Activated B cell treated with CpG ODN at 0.5 μM for 24 hours (primary cell): ENCODE data around the gene YBX3. TPM values are rescaled to one million over a fixed set of nuclear protein-coding genes. Genes with fewer than 3 reads are reported as not detected.

Experiments used
- ATAC-seq: fragments of 200-7000 bp; cut with Tn5 transposase; one replicate; pipeline ENCODE4 v1.10.0; 2021; ENCODE audit warnings: low read depth, mild to moderate bottlenecking, moderate library complexity
- CTCF ChIA-PET: fragments of 350-600 bp; sonication (Branson Sonifier 250); formaldehyde crosslinking; loops from one replicate; lab custom pipeline; 2021; ENCODE audit warnings: antibody characterized with exemption; lab: Charles Lee
- POLR2A ChIA-PET: fragments of 350-600 bp; sonication (Branson Sonifier 250); formaldehyde crosslinking; loops from one replicate; lab custom pipeline; 2021; ENCODE audit warnings: antibody characterized with exemption; lab: Charles Lee
- DNase-seq: peaks from one replicate; pipeline ENCODE4 v3.0.0; 2022
- H3K27ac Mint-ChIP-seq: one replicate; pipeline ENCODE4 v1.8.0; 2020; ENCODE audit warnings: mixed read lengths
- H3K27me3 Mint-ChIP-seq: one replicate; pipeline ENCODE4 v1.8.0; 2021; ENCODE audit warnings: mixed read lengths
- H3K36me3 Mint-ChIP-seq: one replicate; pipeline ENCODE4 v1.8.0; 2021; ENCODE audit warnings: low read depth, mixed read lengths
- H3K4me1 Mint-ChIP-seq: one replicate; pipeline ENCODE4 v1.8.0; 2021; ENCODE audit warnings: mixed read lengths
- H3K4me3 Mint-ChIP-seq: one replicate; pipeline ENCODE4 v1.8.0; 2020; ENCODE audit warnings: mild to moderate bottlenecking, mixed read lengths
- H3K9me3 Mint-ChIP-seq: one replicate; pipeline ENCODE4 v1.8.0; 2020; ENCODE audit warnings: mixed read lengths
- intact Hi-C: fragments of 100-400 bp; cut with micrococcal nuclease; formaldehyde crosslinking; loops from one replicate; pipeline ENCODE4 v1.15.1; 2024
- total RNA-seq: library from RNA; stranded (reverse); gene quantifications from 2 replicates; pipeline ENCODE4 v1.2.3, GENCODE V29; 2022
- TF ChIP-seq, protein P1 (sequence below): fragments of 200-600 bp; IDR thresholded peaks from one replicate; pipeline ENCODE4 v1.8.0; 2022; ENCODE audit warnings: antibody characterized with exemption, mild to moderate bottlenecking

The YBX3 gene
- total RNA-seq, result 50.3 and 58.8 TPM in 2 replicates

DNA sequence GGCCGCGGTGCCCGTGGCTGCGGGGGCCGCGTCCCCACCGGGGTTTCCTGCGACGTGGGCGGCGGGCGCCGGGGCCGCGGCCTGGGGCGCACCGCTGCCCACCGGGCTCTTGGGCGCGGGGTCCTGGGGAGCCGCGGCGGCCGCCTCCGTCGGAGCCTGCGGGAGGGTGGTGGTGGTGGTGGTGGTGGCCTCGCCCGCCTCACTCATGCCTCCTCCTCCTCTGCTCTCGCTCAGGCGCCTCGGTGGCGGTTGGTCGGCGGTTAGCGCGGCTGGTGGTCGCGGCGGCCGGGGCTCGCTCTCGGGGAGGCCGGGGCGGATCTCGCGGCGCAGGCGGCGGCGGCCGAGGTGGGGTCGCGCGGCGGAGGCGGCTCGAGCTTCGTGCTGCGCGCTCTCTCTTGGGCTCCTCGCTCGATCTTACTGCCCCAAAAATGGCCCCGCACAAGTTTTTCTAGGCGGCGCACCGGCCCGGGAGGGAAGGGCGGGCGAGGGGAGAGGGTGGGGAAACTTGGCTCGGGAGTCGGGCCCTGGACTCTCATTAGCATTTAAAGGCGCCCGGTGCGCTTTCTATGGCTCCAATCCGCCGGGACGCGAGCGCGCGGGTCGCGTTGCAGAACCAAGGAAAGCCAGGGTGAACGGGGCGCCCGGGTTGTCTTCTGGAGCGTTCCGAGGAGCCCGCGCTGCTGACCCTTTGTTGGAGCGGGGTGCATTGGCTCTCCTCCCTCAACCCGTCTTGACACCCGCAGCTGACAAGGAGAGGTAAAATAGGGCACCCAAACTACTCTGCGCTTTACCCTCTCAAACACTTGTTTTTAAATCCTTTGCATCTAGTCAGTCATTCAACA is at the start of gene YBX3:
Gene YBX3 (minus strand): TSS at position 419 of the 842 bp plus-strand sequence. CDS start 212 bp downstream, at position 207.
- H3K27ac Mint-ChIP-seq, result peak within 1 kb of the TSS; percentile 91
- H3K36me3 Mint-ChIP-seq, result peaks cover 7% of the 10 kb centered on the region
- intact Hi-C loops, result loop anchor here (1.0 to 5.0 kb wide), 5 partner anchors 27 to 1889 kb away; partner anchors contain the start of genes CREBL2 and MAGOHB
- POLR2A ChIA-PET, result no interaction called here
- peak within 1 kb of the TSS; percentile 88 for H3K4me3 Mint-ChIP-seq
- peaks cover 33% of the 10 kb centered on the region for H3K4me1 Mint-ChIP-seq
- DNase-seq (peak; percentile 42), ATAC-seq (peak; percentile 33)
- TF ChIP-seq, protein P1, sequence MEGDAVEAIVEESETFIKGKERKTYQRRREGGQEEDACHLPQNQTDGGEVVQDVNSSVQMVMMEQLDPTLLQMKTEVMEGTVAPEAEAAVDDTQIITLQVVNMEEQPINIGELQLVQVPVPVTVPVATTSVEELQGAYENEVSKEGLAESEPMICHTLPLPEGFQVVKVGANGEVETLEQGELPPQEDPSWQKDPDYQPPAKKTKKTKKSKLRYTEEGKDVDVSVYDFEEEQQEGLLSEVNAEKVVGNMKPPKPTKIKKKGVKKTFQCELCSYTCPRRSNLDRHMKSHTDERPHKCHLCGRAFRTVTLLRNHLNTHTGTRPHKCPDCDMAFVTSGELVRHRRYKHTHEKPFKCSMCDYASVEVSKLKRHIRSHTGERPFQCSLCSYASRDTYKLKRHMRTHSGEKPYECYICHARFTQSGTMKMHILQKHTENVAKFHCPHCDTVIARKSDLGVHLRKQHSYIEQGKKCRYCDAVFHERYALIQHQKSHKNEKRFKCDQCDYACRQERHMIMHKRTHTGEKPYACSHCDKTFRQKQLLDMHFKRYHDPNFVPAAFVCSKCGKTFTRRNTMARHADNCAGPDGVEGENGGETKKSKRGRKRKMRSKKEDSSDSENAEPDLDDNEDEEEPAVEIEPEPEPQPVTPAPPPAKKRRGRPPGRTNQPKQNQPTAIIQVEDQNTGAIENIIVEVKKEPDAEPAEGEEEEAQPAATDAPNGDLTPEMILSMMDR, result no peak
- no peaks in the 10 kb centered on the region for H3K9me3 Mint-ChIP-seq
- peaks cover 6% of the 10 kb centered on the region for H3K27me3 Mint-ChIP-seq
- CTCF ChIA-PET, result no interaction called here

DNA sequence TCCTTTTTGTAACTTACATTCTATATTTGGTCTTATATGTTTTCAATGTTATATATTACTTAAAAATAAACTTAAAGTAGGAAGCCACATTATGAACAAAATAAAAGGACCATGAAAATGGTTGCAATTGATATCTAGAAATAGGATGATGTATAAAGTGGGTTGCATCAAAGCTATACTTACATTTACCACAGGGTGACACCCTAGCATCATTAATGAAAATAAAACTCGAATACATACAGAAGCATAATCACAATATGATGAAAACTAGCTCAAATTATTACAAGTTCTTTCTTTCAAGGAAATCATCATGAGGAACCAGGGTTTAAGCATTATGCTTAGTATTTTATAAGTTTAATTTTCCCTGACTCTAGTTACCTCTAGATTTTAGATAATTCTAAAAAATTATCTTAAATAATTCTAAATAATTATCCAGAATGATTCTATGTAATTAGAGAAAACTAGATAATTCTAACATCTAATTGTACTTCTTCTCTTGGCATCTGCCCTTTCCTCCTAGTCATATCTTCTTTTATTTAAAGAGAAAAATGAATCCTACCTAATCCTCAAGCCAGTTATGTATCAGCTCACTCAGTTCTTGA is 48.1 kb upstream of the YBX3 start:
- Mint-ChIP-seq H3K27me3 (peaks cover 17% of the 10 kb centered on the region), H3K9me3 (no peaks in the 10 kb centered on the region), H3K4me3 (no peak overlapping the region), H3K4me1 (no peaks in the 10 kb centered on the region), H3K27ac (no peak overlapping the region), H3K36me3 (no peaks in the 10 kb centered on the region)
- TF ChIP-seq, protein P1, result no peak
- ATAC-seq, result peak; percentile 54
- intact Hi-C loops, result loop anchor here (1.0 to 10.0 kb wide), 3 partner anchors 715 to 1563 kb away; no protein-coding TSS in a partner anchor
- POLR2A ChIA-PET, result interaction anchor here (0.5 kb wide), 1 partner anchor 593 kb away, joined by 3 read pairs; no protein-coding TSS in a partner anchor
- CTCF ChIA-PET, result interaction anchor here (0.9 to 5.2 kb wide), 8 partner anchors 21 to 1262 kb away, joined by 3 to 83 read pairs (median 4); no protein-coding TSS in a partner anchor
- DNase-seq, result no peak

DNA sequence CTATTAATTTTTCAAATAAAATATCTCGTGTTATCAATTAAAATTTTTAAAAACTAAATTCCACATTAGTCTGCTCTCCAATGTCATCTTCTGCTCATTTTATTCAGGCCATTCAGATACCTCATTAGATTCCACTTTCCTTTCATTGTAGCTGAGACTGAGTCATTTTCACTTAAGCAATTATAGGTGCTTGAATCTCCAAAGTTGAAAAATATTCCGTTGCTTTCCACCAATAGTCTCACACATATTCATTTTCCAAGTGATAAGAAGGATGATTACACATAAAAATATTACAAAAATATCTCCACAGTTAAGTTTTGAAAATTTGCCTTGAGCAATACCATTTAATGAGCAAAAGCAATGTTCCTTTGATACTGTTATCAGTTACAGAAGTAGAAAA is 36.5 kb upstream of the YBX3 start:
- Mint-ChIP-seq H3K4me3 (no peak overlapping the region), H3K36me3 (peaks cover 4% of the 10 kb centered on the region), H3K27me3 (peaks cover 30% of the 10 kb centered on the region), H3K27ac (no peak overlapping the region), H3K9me3 (peaks cover 12% of the 10 kb centered on the region), H3K4me1 (no peaks in the 10 kb centered on the region)
- TF ChIP-seq, protein P1, result no peak
- DNase-seq (no peak), ATAC-seq (no peak)
- ChIA-PET POLR2A (no interaction called here), CTCF (no interaction called here)
- intact Hi-C loops, result no loop called here

DNA sequence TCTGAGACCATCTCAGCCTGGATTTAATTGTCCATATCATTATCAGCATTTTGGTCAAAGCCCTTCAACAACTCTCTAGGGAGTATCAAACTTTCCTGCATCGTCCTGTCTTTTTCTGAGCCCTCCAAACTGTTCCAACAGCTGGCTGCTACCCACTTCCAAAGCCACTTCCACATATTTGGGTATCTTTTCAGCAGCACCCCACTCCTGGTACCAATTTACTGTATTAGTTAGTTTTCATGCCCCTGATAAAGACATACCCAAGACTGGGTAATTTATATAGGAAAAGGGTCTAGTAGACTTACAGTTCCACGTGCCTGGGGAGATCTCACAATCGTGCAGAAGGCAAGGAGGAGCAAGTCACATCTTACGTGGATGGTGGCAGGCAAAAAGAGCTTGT is 33.1 kb upstream of the YBX3 start:
- ChIA-PET POLR2A (interaction anchor here (0.7 kb wide), 1 partner anchor 21 kb away, joined by 5 read pairs; no protein-coding TSS in a partner anchor), CTCF (no interaction called here)
- Mint-ChIP-seq H3K4me3 (no peak overlapping the region), H3K27ac (no peak overlapping the region), H3K4me1 (no peaks in the 10 kb centered on the region), H3K9me3 (peaks cover 12% of the 10 kb centered on the region), H3K36me3 (peaks cover 4% of the 10 kb centered on the region), H3K27me3 (peaks cover 35% of the 10 kb centered on the region)
- DNase-seq, result no peak
- TF ChIP-seq, protein P1, result no peak
- ATAC-seq, result no peak
- intact Hi-C loops, result no loop called here

DNA sequence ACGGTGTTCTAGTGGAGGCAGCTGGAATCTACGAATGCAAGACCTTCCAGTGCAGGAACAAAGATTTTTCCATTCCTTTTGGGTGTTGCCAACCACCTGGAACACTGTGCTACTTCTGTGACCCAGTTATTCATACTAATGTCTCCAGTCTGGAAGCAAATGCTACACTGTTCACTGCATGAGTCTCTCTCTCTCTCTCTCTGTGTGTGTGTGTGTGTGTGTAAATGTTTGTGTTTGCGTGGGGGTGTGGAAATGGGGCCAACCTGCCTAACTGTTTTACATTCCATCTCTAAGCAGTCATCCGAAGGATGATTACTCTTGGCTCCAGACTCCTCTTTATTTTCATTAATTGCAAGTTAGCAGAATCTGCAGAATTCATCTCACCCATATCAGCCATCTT is 29.9 kb upstream of the YBX3 start:
- intact Hi-C loops, result no loop called here
- no peak overlapping the region for H3K27ac Mint-ChIP-seq
- peaks cover 4% of the 10 kb centered on the region for H3K36me3 Mint-ChIP-seq
- H3K4me1 Mint-ChIP-seq, result peaks cover 8% of the 10 kb centered on the region
- ATAC-seq (no peak), DNase-seq (no peak)
- peaks cover 12% of the 10 kb centered on the region for H3K9me3 Mint-ChIP-seq
- TF ChIP-seq, protein P1, result no peak
- no peak overlapping the region for H3K4me3 Mint-ChIP-seq
- peaks cover 25% of the 10 kb centered on the region for H3K27me3 Mint-ChIP-seq
- ChIA-PET POLR2A (interaction anchor here (0.7 kb wide), 1 partner anchor 53 kb away, joined by 3 read pairs; no protein-coding TSS in a partner anchor), CTCF (no interaction called here)
